Spleen (tissue), 11 donors: Measurements from ENCODE around the gene SATB1. TPM values are rescaled to one million over a fixed set of nuclear protein-coding genes. Genes with fewer than 3 reads are reported as not detected.

Experiments used
- DNase-seq: peaks from one replicate; pipeline ENCODE4 v3.0.0-alpha.2; 2020
- H3K27ac ChIP-seq, 8 donors: fragments of 200-600 bp; sonication (generic) in 7 of 8; 1 replicate in 4 of 8; 2 replicates in 4 of 8; pipeline versions ENCODE4 v1.5.0 to v1.8.0; 2016 to 2021; ENCODE audit warnings: inconsistent platforms in 4 of 8, mild to moderate bottlenecking in 4 of 8, moderate library complexity in 1 of 8
- H3K27me3 ChIP-seq, 7 donors: fragments of 200-600 bp; sonication (generic) in 6 of 7; replicated peaks in 1 of 7; 1 replicate in 4 of 7; 2 replicates in 3 of 7; pipeline versions ENCODE4 v1.5.0 to v1.8.0; 2016 to 2021; ENCODE audit warnings: inconsistent platforms in 3 of 7, mild to moderate bottlenecking in 1 of 7
- H3K36me3 ChIP-seq, 6 donors: fragments of 200-600 bp; sonication (generic) in 5 of 6; 1 replicate in 4 of 6; 2 replicates in 2 of 6; pipeline versions ENCODE4 v1.5.0 to v1.8.0; 2016 to 2021; ENCODE audit warnings: inconsistent platforms in 2 of 6
- H3K4me1 ChIP-seq, 6 donors: fragments of 200-600 bp; sonication (generic) in 5 of 6; 1 replicate in 3 of 6; 2 replicates in 3 of 6; pipeline versions ENCODE4 v1.5.0 to v1.8.0; 2016 to 2021; ENCODE audit warnings: inconsistent platforms in 3 of 6
- H3K4me3 ChIP-seq, 8 donors: fragments of 200-600 bp; sonication (generic) in 7 of 8; 1 replicate in 4 of 8; 2 replicates in 4 of 8; pipeline versions ENCODE4 v1.5.0 to v1.8.0; 2016 to 2021; ENCODE audit warnings: inconsistent platforms in 4 of 8, mild to moderate bottlenecking in 4 of 8, moderate library complexity in 2 of 8
- H3K9me3 ChIP-seq, 8 donors: fragments of 200-600 bp; sonication (generic) in 7 of 8; 1 replicate in 4 of 8; 2 replicates in 4 of 8; pipeline versions ENCODE4 v1.5.0 to v1.8.0; 2016 to 2021; ENCODE audit warnings: inconsistent platforms in 4 of 8
- POLR2A ChIP-seq, 3 donors: fragments of 450-650 bp; IDR thresholded peaks; one replicate each; pipeline ENCODE4 v1.5.1; 2017; ENCODE audit warnings: antibody characterized with exemption in 3 of 3, mild to moderate bottlenecking in 1 of 3
- POLR2AphosphoS5 ChIP-seq, 3 donors: sonication (generic); formaldehyde crosslinking; IDR thresholded peaks; one replicate each; pipeline ENCODE4 v1.5.1; 2017; ENCODE audit warnings: antibody characterized with exemption in 3 of 3
- WGBS, 5 donors: extraction: QIAGEN DNeasy Blood & Tissue Kit in 3 of 5; methylation state at CpG; one replicate each; pipeline versions ENCODE4 v1.1.5 to v1.1.7; 2013 to 2018; 5-methylcytosine and 5-hydroxymethylcytosine counted together
- intact Hi-C: fragments of 100-400 bp; cut with DNase I; formaldehyde crosslinking; loops from one replicate; pipeline ENCODE4 v1.15.0; 2023; ENCODE audit warnings: low total_unique reads
- polyA plus RNA-seq, 3 donors: library from polyadenylated mRNA; stranded (reverse); fragments of 200-250 nt; gene quantifications; one replicate each; pipeline ENCODE4 v1.2.1, GENCODE V29; 2013
- total RNA-seq, 7 donors: library from RNA; depleted of rRNA in 3 of 7; stranded (reverse); fragments of >200 nt in 3 of 7; fragmentation: NEBNext Ultra II Directional in 4 of 7; extraction: Animal tissue kit (Norgen Biotek cat#: 25700) in 4 of 7; gene quantifications; one replicate each; pipeline versions ENCODE4 v1.1.0 to v1.2.1, GENCODE V29; 2016 to 2021
- TF ChIP-seq, protein P1 (sequence below), 11 experiments: fragments of 200-600 bp in 7 of 11; fragments of 450-650 bp in 4 of 11; sonication (generic) in 4 of 11; IDR thresholded peaks in 8 of 11; conservative IDR thresholded peaks in 3 of 11; 1 replicate in 7 of 11; 2 replicates in 4 of 11; pipeline versions ENCODE4 v1.4.0 to v1.8.0; 2016 to 2021; ENCODE audit warnings: antibody characterized with exemption in 11 of 11, inconsistent platforms in 4 of 11, mild to moderate bottlenecking in 1 of 11
- donor health status: healthy with polysubstance abuse.
- donor health status: DM: no; HTN: no; CAD: no; lungs with moderate emphysema.
- donor health status: DM: no; HTN: no; CAD: no.
- donor health status: Bipolar disorder and iron deficiency.
- donor health status: healthy.
- donor health status: DM: no; HTN: no; CAD: no.
- donor health status: DM: yes; HTN: yes; CAD: no.

The SATB1 gene
- total and polyA plus RNA-seq, 10 donors: 11.7 to 104 (median 59.1) TPM

DNA sequence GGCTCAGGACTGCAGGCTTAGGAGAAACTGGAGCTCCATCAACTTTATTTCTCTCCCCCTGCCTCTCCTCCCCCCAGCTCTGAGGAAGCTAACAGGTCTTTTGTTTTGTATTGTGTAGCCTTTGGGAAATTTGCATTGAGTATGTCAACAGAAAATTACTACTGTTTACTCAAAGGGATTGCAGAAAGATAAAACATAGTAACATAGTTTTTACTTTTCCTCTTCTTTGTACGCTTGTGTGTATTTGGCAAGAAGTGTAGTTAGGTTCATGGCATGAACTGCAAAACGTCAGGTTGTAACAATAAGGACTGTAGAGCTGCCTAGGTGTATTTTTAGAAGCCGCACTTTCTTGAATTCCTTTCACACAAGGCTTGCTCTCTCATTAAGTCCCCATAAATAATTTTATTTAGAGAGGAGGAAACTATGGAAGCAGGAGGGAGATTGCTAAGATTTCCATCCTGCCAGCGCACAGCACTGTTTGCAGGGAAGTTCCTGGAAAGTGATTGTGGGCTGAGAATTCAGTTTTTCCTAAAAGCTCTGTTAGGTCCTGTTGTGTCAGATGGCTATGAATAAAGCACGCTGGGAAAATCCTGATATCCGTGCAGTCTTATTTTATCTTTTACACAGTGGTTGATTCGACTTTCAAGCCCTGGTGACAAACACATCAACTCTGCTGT lies 21.1 kb upstream of the SATB1 start:
- TF ChIP-seq POLR2AphosphoS5 (IDR thresholded peaks at IDR 0.05) (no peak), POLR2A (IDR thresholded peaks at IDR 0.05) (no peak)
- TF ChIP-seq, protein P1, sequence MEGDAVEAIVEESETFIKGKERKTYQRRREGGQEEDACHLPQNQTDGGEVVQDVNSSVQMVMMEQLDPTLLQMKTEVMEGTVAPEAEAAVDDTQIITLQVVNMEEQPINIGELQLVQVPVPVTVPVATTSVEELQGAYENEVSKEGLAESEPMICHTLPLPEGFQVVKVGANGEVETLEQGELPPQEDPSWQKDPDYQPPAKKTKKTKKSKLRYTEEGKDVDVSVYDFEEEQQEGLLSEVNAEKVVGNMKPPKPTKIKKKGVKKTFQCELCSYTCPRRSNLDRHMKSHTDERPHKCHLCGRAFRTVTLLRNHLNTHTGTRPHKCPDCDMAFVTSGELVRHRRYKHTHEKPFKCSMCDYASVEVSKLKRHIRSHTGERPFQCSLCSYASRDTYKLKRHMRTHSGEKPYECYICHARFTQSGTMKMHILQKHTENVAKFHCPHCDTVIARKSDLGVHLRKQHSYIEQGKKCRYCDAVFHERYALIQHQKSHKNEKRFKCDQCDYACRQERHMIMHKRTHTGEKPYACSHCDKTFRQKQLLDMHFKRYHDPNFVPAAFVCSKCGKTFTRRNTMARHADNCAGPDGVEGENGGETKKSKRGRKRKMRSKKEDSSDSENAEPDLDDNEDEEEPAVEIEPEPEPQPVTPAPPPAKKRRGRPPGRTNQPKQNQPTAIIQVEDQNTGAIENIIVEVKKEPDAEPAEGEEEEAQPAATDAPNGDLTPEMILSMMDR (IDR thresholded peaks at IDR 0.05 in 8 of 11, conservative IDR thresholded peaks at IDR 0.05 in 3 of 11): no peak
- Histone ChIP-seq H3K4me3 (peak overlapping the region in 7 of 8 donors; percentile 45 to 76 (median 62)), H3K4me1 (peaks cover 0 to 58% (median 32%) of the 10 kb centered on the region in 6 donors), H3K9me3 (peaks cover 3 to 26% (median 19%) of the 10 kb centered on the region in 8 donors), H3K27me3 (peaks cover 0 to 33% (median 11%) of the 10 kb centered on the region in 7 donors), H3K27ac (peak overlapping the region in 7 of 8 donors; percentile 74 to 90 (median 84)), H3K36me3 (no peaks in the 10 kb centered on the region)
- DNase-seq: no peak
- intact Hi-C loops: no loop called here
- 19 to 34% (median 26%) methylated on average over 7 of the region's 7 CpGs for WGBS, 5 donors

DNA sequence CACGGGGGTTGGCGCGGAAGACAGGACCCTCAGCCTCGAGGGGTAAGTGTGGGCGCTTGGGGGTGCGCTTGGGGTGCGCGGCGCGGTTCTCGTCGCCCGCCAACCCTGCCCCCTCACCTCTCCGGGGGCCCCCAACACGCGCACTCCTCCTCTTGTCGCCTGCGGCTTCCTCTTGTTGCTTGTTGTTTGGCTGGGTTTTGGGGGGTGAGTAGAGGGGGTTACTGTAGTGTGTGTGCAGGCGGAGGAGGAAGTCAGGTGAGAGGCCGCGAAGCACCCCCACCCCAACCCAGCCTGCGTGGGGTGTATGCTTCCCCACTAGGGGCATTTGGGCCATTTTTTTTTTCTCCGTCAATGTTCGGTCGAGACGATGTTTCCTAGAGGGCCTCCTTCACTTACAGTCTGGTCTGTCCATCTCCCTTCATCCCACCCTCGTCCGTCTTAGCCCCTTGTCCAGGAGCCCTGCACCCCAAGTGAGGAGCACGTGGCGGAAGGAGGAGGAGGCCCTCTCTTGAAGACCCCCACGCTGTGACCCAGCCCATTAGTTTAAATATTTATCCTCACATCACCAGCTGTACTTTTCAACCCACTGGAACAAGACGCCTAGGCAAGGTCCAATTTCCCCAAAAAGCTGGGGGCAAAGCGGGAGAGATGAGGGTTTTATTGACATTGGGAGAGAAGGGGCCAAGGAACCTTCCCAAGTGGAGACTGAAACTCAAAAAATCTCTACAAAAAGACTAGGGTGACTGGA lies 20.4 kb upstream of the SATB1 start:
- Histone ChIP-seq H3K4me1 (peaks cover 0 to 65% (median 35%) of the 10 kb centered on the region in 6 donors), H3K27ac (peak overlapping the region; percentile 14 to 90 (median 83)), H3K36me3 (no peaks in the 10 kb centered on the region), H3K4me3 (peak overlapping the region; percentile 35 to 76 (median 60)), H3K27me3 (peaks cover 0 to 33% (median 11%) of the 10 kb centered on the region in 7 donors), H3K9me3 (peaks cover 3 to 26% (median 19%) of the 10 kb centered on the region in 8 donors)
- WGBS, 5 donors: 2 to 4% (median 2%) methylated on average over 29 to 33 of the region's 33 CpGs
- TF ChIP-seq, protein P1 (IDR thresholded peaks at IDR 0.05 in 8 of 11, conservative IDR thresholded peaks at IDR 0.05 in 3 of 11): peak in 5 of 11 experiments; percentile 17 to 48 (median 35)
- TF ChIP-seq POLR2AphosphoS5 (IDR thresholded peaks at IDR 0.05) (peak; percentile 68 to 80 (median 75)), POLR2A (IDR thresholded peaks at IDR 0.05) (no peak)
- DNase-seq: peak; percentile 90
- intact Hi-C loops: no loop called here

- intact Hi-C loops: no loop called here
- peaks cover 0 to 33% (median 11%) of the 10 kb centered on the region in 7 donors for H3K27me3 ChIP-seq
- no peaks in the 10 kb centered on the region for H3K36me3 ChIP-seq
- peak; percentile 95 for DNase-seq
- TF ChIP-seq POLR2AphosphoS5 (IDR thresholded peaks at IDR 0.05) (peak; percentile 73), POLR2A (IDR thresholded peaks at IDR 0.05) (no peak)
- TF ChIP-seq, protein P1 (IDR thresholded peaks at IDR 0.05 in 8 of 11, conservative IDR thresholded peaks at IDR 0.05 in 3 of 11): peak in 3 of 11 experiments; percentile 36 to 59 (median 41)
- H3K27ac ChIP-seq: peak overlapping the region; percentile 49 to 90 (median 83)
- WGBS, 5 donors: 0 to 1% (median 1%) methylated on average over 59 to 113 of the region's 113 CpGs
- peaks cover 0 to 73% (median 39%) of the 10 kb centered on the region in 6 donors for H3K4me1 ChIP-seq
- H3K4me3 ChIP-seq: peak overlapping the region; percentile 45 to 76 (median 60)
- peaks cover 3 to 21% (median 16%) of the 10 kb centered on the region in 8 donors for H3K9me3 ChIP-seq
These were observed 19.7 kb upstream of the SATB1 start for GRCh38 chr3:18444595-18445400.
